T47D (cell line): Measurements from ENCODE around the gene GIMAP8.

Experiments used
- DNase-seq, 2 experiments: peaks; one replicate each; pipeline versions ENCODE4 v3.0.0 to v3.0.0-alpha.2; 2011 to 2012; ENCODE audit warnings: low read depth in 1 of 2, low spot score in 1 of 2
- JUND ChIP-seq: IDR thresholded peaks from 2 replicates; pipeline ENCODE4 v1.6.1; 2012; ENCODE audit warnings: low read depth
- in situ Hi-C: cut with HindIII; loops from 2 replicates; pipeline ENCODE4 v1.10.0; 2016; ENCODE audit warnings: low sequenced_read_pairs, low pct_unique_long_range_greater_than_20kb

Gene GIMAP8

GRCh38 chr7:150415161-150416153 lies 35.0 kb upstream of the GIMAP8 start:
- no peak for DNase-seq
- in situ Hi-C loops: no loop called here
- TF ChIP-seq JUND: no peak

GRCh38 chr7:150417239-150417638 lies 33.2 kb upstream of the GIMAP8 start:
- no peak for TF ChIP-seq JUND
- in situ Hi-C loops: no loop called here
- DNase-seq: no peak

GRCh38 chr7:150417863-150418262 lies 32.6 kb upstream of the GIMAP8 start:
- DNase-seq: no peak
- in situ Hi-C loops: no loop called here
- no peak for TF ChIP-seq JUND

GRCh38 chr7:150420242-150420641 lies 30.2 kb upstream of the GIMAP8 start:
- no peak for TF ChIP-seq JUND
- in situ Hi-C loops: no loop called here
- no peak for DNase-seq

GRCh38 chr7:150420987-150421674 lies 29.3 kb upstream of the GIMAP8 start:
- in situ Hi-C loops: no loop called here
- DNase-seq: peak; percentile 76 to 78
- TF ChIP-seq JUND: no peak

GRCh38 chr7:150421831-150422230 lies 28.6 kb upstream of the GIMAP8 start:
- DNase-seq: no peak
- TF ChIP-seq JUND: no peak
- in situ Hi-C loops: no loop called here

- TF ChIP-seq JUND: no peak
- in situ Hi-C loops: no loop called here
- no peak for DNase-seq
Measured at GRCh38 chr7:150425670-150426069, 24.8 kb upstream of the GIMAP8 start.

GRCh38 chr7:150428671-150429451 lies 21.6 kb upstream of the GIMAP8 start:
- no peak for TF ChIP-seq JUND
- in situ Hi-C loops: no loop called here
- peak in 1 of 2 experiments; percentile 10 for DNase-seq

GRCh38 chr7:150429699-150430098 lies 20.7 kb upstream of the GIMAP8 start:
- in situ Hi-C loops: no loop called here
- no peak for TF ChIP-seq JUND

GRCh38 chr7:150430465-150431085 lies 19.9 kb upstream of the GIMAP8 start:
- in situ Hi-C loops: no loop called here
- TF ChIP-seq JUND: no peak

More at GRCh38 chr7:150429699-150430098, 20.7 kb upstream of the GIMAP8 start:
- DNase-seq: no peak

GRCh38 chr7:150431839-150432658 lies 18.4 kb upstream of the GIMAP8 start:
- DNase-seq: no peak
- in situ Hi-C loops: no loop called here
- no peak for TF ChIP-seq JUND

More at GRCh38 chr7:150430465-150431085, 19.9 kb upstream of the GIMAP8 start:
- DNase-seq: no peak
